ENCODE results near the gene AK6.
"Not testable (repeated sequence)": the region's sequence is repeated elsewhere in the genome, so short reads cannot be mapped to it uniquely, and the experiment has no call there.

AK6 gene

GRCh38 chr5:69369340-69370121 is at the start of gene AK6, which contains the start of the genes RAD17 and TAF9:
Gene AK6 (minus strand): TSS chr5:69369520. CDS start chr5:69369490, 30 bp downstream.
Gene RAD17 (plus strand): TSS chr5:69369818. CDS start chr5:69372209, 2,391 bp downstream.
Gene TAF9 (minus strand): TSS chr5:69369520. CDS start chr5:69365737, 3,783 bp downstream.
- peak; percentile 86 for DNase-seq (ENCODE audit: low read depth)

- no peak for DNase-seq (ENCODE audit: low read depth)
Observed at GRCh38 chr5:69418554-69418953, 49.2 kb upstream of the AK6 start.

- DNase-seq (ENCODE audit: low read depth): no peak
Observed at GRCh38 chr5:69416699-69417098, 47.4 kb upstream of the AK6 start.

GRCh38 chr5:69416180-69416579 is 46.9 kb upstream of the AK6 start:
- DNase-seq (ENCODE audit: low read depth): no peak

- DNase-seq (ENCODE audit: low read depth): no peak
Observed at GRCh38 chr5:69415584-69415958, 46.3 kb upstream of the AK6 start.

GRCh38 chr5:69414885-69415583 is 45.7 kb upstream of the AK6 start, which contains the start of gene MARVELD2:
Gene MARVELD2 (plus strand): TSS chr5:69415116. CDS start chr5:69419386, 4,270 bp downstream.
- DNase-seq (ENCODE audit: low read depth): no peak

- no peak for DNase-seq (ENCODE audit: low read depth)
Observed at GRCh38 chr5:69404659-69405330, 35.5 kb upstream of the AK6 start.

- no peak for DNase-seq (ENCODE audit: low read depth)
Observed at GRCh38 chr5:69378376-69378775, 9.1 kb upstream of the AK6 start.

- no peak for DNase-seq (ENCODE audit: low read depth)
Observed at GRCh38 chr5:69374911-69375446, 5.7 kb upstream of the AK6 start.

GRCh38 chr5:69372394-69372793 is 3.1 kb upstream of the AK6 start:
- DNase-seq (ENCODE audit: low read depth): no peak

GRCh38 chr5:69370335-69370734 is 1.0 kb upstream of the AK6 start:
- not testable (repeated sequence) for DNase-seq (ENCODE audit: low read depth)

GRCh38 chr5:69368458-69369339 is 621 bp downstream of the AK6 start:
- DNase-seq (ENCODE audit: low read depth): peak; percentile 23

- DNase-seq (ENCODE audit: low read depth): no peak
Observed at GRCh38 chr5:69367697-69368279, 1.5 kb downstream of the AK6 start.

- no peak for DNase-seq (ENCODE audit: low read depth)
Observed at GRCh38 chr5:69364850-69365249, 4.5 kb downstream of the AK6 start.

- DNase-seq (ENCODE audit: low read depth): no peak
Observed at GRCh38 chr5:69364414-69364813, 4.9 kb downstream of the AK6 start.

GRCh38 chr5:69360442-69360841 is 8.9 kb downstream of the AK6 start:
- DNase-seq (ENCODE audit: low read depth): no peak

- no peak for DNase-seq (ENCODE audit: low read depth)
Observed at GRCh38 chr5:69359699-69360098, 9.6 kb downstream of the AK6 start.

GRCh38 chr5:69350664-69351063 is 18.7 kb downstream of the AK6 start:
- DNase-seq (ENCODE audit: low read depth): no peak

- no peak for DNase-seq (ENCODE audit: low read depth)
Observed at GRCh38 chr5:69343083-69343482, 26.2 kb downstream of the AK6 start.

GRCh38 chr5:69341520-69342161 is 27.7 kb downstream of the AK6 start:
- no peak for DNase-seq (ENCODE audit: low read depth)

Data from HS-5 (cell line).